ENCODE measurements around the gene BRCA2. TPM values are rescaled to one million over a fixed set of nuclear protein-coding genes. Genes with fewer than 3 reads are reported as not detected.

The BRCA2 gene
- total and polyA plus RNA-seq, 9 donors, result 0.36 to 3.3 (median 0.95) TPM

- H3K4me3 ChIP-seq, result peak within 1 kb of the TSS; percentile 80
- intact Hi-C loops (cut with DNase I), result loop anchor here in 2 of 4 donors (10.0 kb wide), 1 partner anchor 107 kb away; the partner anchor contains the start of gene N4BP2L2 (in 2 of the 2)
- H3K27me3 ChIP-seq, result no peaks in the 10 kb centered on the region
- TF ChIP-seq EP300 (IDR thresholded peaks at IDR 0.05) (peak; percentile 7), POLR2A (IDR thresholded peaks at IDR 0.05) (peak; percentile 89), CTCF (IDR thresholded peaks at IDR 0.05) (no peak)
- H3K4me1 ChIP-seq (ENCODE audit: insufficient read depth), result peaks cover 16% of the 10 kb centered on the region
- H3K9me3 ChIP-seq, result no peaks in the 10 kb centered on the region
- peak; percentile 86 to 88 (median 87) for DNase-seq
- no peaks in the 10 kb centered on the region for H3K36me3 ChIP-seq
- WGBS, 3 donors, result 0 to 1% (median 0%) methylated on average over 24 to 40 of the region's 40 CpGs
- peak within 1 kb of the TSS; percentile 92 to 96 for H3K27ac ChIP-seq
Observed at GRCh38 chr13:32427852-32428580, 112.7 kb downstream of the BRCA2 start, which contains the start of gene N4BP2L1. Gene N4BP2L1, minus strand, starts transcription at chr13:32428130. Its CDS starts 48 bp downstream, at chr13:32428082.

GRCh38 chr13:32428581-32429432, 113.5 kb downstream of the BRCA2 start:
- peak overlapping the region; percentile 80 for H3K4me3 ChIP-seq
- DNase-seq, result no peak
- 37 to 56% (median 42%) methylated on average over 9 of the region's 9 CpGs for WGBS, 3 donors
- peaks cover 16% of the 10 kb centered on the region for H3K4me1 ChIP-seq (ENCODE audit: insufficient read depth)
- TF ChIP-seq CTCF (IDR thresholded peaks at IDR 0.05) (no peak), EP300 (IDR thresholded peaks at IDR 0.05) (no peak), POLR2A (IDR thresholded peaks at IDR 0.05) (no peak)
- H3K36me3 ChIP-seq, result no peaks in the 10 kb centered on the region
- H3K9me3 ChIP-seq, result no peaks in the 10 kb centered on the region
- H3K27me3 ChIP-seq, result no peaks in the 10 kb centered on the region
- H3K27ac ChIP-seq, result peak overlapping the region; percentile 92 to 96
- intact Hi-C loops (cut with DNase I), result loop anchor here in 2 of 4 donors (10.0 kb wide), 1 partner anchor 106 kb away; the partner anchor contains the start of gene N4BP2L2 (in 2 of the 2)

GRCh38 chr13:32429433-32429909, 114.2 kb downstream of the BRCA2 start:
- intact Hi-C loops (cut with DNase I), result loop anchor here in 2 of 4 donors (10.0 kb wide), 1 partner anchor 105 kb away; the partner anchor contains the start of gene N4BP2L2 (in 2 of the 2)
- 96 to 98% (median 97%) methylated on average over 6 of the region's 6 CpGs for WGBS, 3 donors
- TF ChIP-seq CTCF (IDR thresholded peaks at IDR 0.05) (no peak), EP300 (IDR thresholded peaks at IDR 0.05) (no peak), POLR2A (IDR thresholded peaks at IDR 0.05) (no peak)

GRCh38 chr13:32430018-32430747, 114.9 kb downstream of the BRCA2 start:
- TF ChIP-seq POLR2A (IDR thresholded peaks at IDR 0.05) (no peak), EP300 (IDR thresholded peaks at IDR 0.05) (no peak), CTCF (IDR thresholded peaks at IDR 0.05) (no peak)

More at GRCh38 chr13:32429433-32429909, 114.2 kb downstream of the BRCA2 start:
- H3K36me3 ChIP-seq, result no peaks in the 10 kb centered on the region
- H3K9me3 ChIP-seq, result no peaks in the 10 kb centered on the region
- no peak overlapping the region for H3K27ac ChIP-seq
- DNase-seq, result no peak
- H3K27me3 ChIP-seq, result no peaks in the 10 kb centered on the region
- H3K4me1 ChIP-seq (ENCODE audit: insufficient read depth), result peaks cover 13% of the 10 kb centered on the region
- H3K4me3 ChIP-seq, result no peak overlapping the region

More at GRCh38 chr13:32430018-32430747, 114.9 kb downstream of the BRCA2 start:
- Histone ChIP-seq H3K27me3 (no peaks in the 10 kb centered on the region), H3K36me3 (no peaks in the 10 kb centered on the region), H3K9me3 (no peaks in the 10 kb centered on the region), H3K4me3 (no peak overlapping the region), H3K4me1 (ENCODE audit: insufficient read depth) (peaks cover 11% of the 10 kb centered on the region), H3K27ac (no peak overlapping the region)
- WGBS, 3 donors, result 70 to 73% (median 73%) methylated on average over 6 of the region's 6 CpGs
- no peak for DNase-seq
- intact Hi-C loops (cut with DNase I), result no loop called here

Data from ovary (tissue), 9 donors.